Mucosa of descending colon (tissue), 3 donors: ENCODE measurements around the gene NOXA1. TPM values are rescaled to one million over a fixed set of nuclear protein-coding genes. Genes with fewer than 3 reads are reported as not detected.
"Not testable (repeated sequence)": the region's sequence is repeated elsewhere in the genome, so short reads cannot be mapped to it uniquely, and the experiment has no call there.

Experiments used
- ATAC-seq: fragments of 200-7000 bp; cut with Tn5 transposase; one replicate; pipeline ENCODE4 v1.9.1; 2020; ENCODE audit warnings: mild to moderate bottlenecking, moderate library complexity
- DNase-seq, 3 donors: peaks; one replicate each; pipeline ENCODE4 v3.0.0-alpha.2; 2020
- H3K36me3 ChIP-seq: fragments of 200-600 bp; one replicate; pipeline ENCODE4 v1.8.0; 2021; ENCODE audit warnings: low read depth, mild to moderate bottlenecking
- H3K4me1 ChIP-seq: fragments of 200-600 bp; one replicate; pipeline ENCODE4 v1.8.0; 2021; ENCODE audit warnings: low read depth, mild to moderate bottlenecking
- H3K4me3 ChIP-seq: fragments of 200-600 bp; one replicate; pipeline ENCODE4 v1.8.0; 2021; ENCODE audit warnings: mild to moderate bottlenecking
- H3K9me3 ChIP-seq: fragments of 200-600 bp; one replicate; pipeline ENCODE4 v1.8.0; 2021; ENCODE audit warnings: mild to moderate bottlenecking
- intact Hi-C, 2 donors: fragments of 100-400 bp; cut with DNase I in 1 of 2; cut with micrococcal nuclease in 1 of 2; formaldehyde crosslinking; loops; one replicate each; pipeline versions ENCODE4 v1.11.0 to v1.11.1; 2022; cut with DNase I, micrococcal nuclease
- total RNA-seq, 3 donors: library from RNA; stranded (reverse); fragmentation: NEBNext Ultra II Directional in 2 of 3; extraction: Animal tissue kit (Norgen Biotek cat#: 25700) in 2 of 3; gene quantifications; one replicate each; pipeline versions ENCODE4 v1.2.1 to v1.2.4, GENCODE V29; 2021 to 2023
- TF ChIP-seq, protein P1 (sequence below): fragments of 200-600 bp; IDR thresholded peaks from one replicate; pipeline ENCODE4 v1.8.0; 2022; ENCODE audit warnings: antibody characterized with exemption, mild to moderate bottlenecking
- donor health status: DM: no; HTN: no; CAD: no; lungs with moderate emphysema.
- donor health status: DM: no; HTN: no; CAD: no.
- donor health status: DM: no; HTN: yes; CAD: no.

Gene NOXA1
- total RNA-seq, 3 donors from 2014 or later = 18.0 to 41.5 (median 27.2) TPM

DNA sequence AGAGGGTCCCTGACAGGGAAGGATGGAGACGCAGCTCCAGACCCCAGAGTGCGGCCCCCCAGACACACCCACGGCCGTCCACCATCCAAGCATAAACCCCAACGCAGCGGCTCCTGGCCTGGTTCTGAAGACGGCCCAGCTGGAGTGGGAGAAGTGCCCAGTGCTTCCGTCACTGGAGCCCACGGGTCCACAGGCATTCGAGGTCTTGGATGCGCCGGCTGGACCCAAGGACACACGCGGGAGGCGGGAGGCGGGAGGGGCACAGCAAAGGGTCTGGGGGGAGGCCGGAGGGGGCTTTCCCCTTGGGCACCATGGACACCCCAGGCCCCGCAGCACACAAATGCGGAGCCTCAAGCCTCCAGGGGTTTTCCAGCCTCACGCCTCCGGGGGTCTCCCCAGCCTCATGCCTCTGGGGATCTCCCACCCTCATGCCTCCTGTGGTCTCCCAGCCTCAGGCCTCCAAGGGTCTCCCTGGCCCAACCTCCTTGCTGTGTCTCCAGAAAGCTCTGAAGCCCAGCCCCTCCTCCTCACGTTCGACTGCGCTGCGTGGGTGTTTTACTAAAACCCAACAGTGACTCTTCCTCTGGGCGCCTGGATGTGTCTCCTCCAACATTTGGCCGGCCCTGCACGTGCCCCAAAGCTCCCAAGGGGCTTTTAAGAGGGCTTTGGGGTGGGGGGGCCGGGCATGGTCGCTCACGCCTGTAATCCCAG lies 15.4 kb upstream of the NOXA1 start:
- DNase-seq (peak in 1 of 3 donors; percentile 53), ATAC-seq (no peak)
- Histone ChIP-seq H3K9me3 (no peaks in the 10 kb centered on the region), H3K4me3 (no peak overlapping the region), H3K4me1 (peaks cover 33% of the 10 kb centered on the region), H3K36me3 (no peaks in the 10 kb centered on the region)
- TF ChIP-seq, protein P1, sequence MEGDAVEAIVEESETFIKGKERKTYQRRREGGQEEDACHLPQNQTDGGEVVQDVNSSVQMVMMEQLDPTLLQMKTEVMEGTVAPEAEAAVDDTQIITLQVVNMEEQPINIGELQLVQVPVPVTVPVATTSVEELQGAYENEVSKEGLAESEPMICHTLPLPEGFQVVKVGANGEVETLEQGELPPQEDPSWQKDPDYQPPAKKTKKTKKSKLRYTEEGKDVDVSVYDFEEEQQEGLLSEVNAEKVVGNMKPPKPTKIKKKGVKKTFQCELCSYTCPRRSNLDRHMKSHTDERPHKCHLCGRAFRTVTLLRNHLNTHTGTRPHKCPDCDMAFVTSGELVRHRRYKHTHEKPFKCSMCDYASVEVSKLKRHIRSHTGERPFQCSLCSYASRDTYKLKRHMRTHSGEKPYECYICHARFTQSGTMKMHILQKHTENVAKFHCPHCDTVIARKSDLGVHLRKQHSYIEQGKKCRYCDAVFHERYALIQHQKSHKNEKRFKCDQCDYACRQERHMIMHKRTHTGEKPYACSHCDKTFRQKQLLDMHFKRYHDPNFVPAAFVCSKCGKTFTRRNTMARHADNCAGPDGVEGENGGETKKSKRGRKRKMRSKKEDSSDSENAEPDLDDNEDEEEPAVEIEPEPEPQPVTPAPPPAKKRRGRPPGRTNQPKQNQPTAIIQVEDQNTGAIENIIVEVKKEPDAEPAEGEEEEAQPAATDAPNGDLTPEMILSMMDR = no peak
- intact Hi-C loops = loop anchor here in 1 of 2 donors (5.0 kb wide), 1 partner anchor 115 kb away; no protein-coding TSS in a partner anchor

DNA sequence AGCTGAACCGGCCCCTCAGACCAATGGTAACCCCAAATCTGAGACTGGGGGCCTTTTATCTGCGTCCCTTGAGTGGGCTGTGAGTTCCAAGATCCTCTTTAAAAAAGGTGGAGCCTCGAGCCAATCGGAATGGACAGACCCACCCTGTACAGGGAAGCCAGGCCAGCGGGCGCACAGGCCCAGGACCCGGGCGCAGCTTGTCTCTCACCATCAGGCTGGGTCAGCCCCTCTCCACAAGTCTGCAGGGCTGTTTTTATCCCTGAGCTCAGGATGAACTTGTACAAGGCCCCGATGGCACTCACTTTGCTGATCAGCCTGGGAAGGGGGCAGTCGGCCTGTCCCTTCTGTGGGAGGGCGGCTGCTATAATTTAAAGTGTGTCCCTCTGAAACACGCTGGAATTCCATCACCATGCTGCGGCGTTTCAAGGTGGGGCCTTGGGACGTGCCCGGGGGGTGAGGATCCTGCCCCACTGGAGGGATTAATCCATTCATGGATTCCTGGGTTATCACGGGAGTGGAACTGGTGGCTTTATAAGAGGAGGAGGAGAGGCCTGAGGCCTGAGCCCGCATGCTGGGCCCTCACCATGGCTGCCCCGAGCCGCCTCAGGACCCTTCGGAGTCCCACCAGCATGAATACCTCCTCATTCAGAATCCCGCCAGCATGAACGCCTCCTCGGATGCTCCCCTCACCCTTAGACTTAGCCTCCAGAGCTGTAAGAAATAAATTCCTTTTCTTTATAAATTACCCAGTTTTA lies 14.4 kb upstream of the NOXA1 start:
- H3K4me1 ChIP-seq = peaks cover 40% of the 10 kb centered on the region
- DNase-seq (no peak), ATAC-seq (no peak)
- H3K9me3 ChIP-seq = no peaks in the 10 kb centered on the region
- intact Hi-C loops = loop anchor here in 1 of 2 donors (5.0 kb wide), 1 partner anchor 117 kb away; no protein-coding TSS in a partner anchor
- TF ChIP-seq, protein P1 = no peak
- no peak overlapping the region for H3K4me3 ChIP-seq
- no peaks in the 10 kb centered on the region for H3K36me3 ChIP-seq

DNA sequence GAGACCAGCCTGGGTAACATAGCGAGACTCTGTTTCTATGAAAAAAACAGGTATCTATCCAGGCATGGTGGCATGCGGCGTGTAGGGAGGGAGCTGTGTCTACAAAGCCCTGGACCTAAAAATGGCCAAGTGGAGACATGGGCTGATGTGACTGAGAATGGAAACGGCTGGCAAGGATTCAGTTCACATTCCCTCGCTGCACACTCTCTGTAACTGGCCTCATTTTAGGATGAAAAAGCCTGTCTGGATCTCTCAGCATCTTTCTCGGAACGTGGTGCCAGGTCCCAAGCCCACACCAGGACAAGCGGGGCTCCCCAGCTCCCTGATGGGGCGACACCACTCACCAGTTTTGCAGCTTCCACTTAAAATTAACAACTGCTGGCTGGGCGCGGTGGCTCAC lies 13.7 kb upstream of the NOXA1 start:
- DNase-seq (no peak), ATAC-seq (no peak)
- Histone ChIP-seq H3K4me1 (peaks cover 46% of the 10 kb centered on the region), H3K4me3 (no peak overlapping the region), H3K9me3 (no peaks in the 10 kb centered on the region), H3K36me3 (no peaks in the 10 kb centered on the region)
- intact Hi-C loops = loop anchor here in 1 of 2 donors (5.0 kb wide), 1 partner anchor 117 kb away; no protein-coding TSS in a partner anchor
- TF ChIP-seq, protein P1 = no peak

DNA sequence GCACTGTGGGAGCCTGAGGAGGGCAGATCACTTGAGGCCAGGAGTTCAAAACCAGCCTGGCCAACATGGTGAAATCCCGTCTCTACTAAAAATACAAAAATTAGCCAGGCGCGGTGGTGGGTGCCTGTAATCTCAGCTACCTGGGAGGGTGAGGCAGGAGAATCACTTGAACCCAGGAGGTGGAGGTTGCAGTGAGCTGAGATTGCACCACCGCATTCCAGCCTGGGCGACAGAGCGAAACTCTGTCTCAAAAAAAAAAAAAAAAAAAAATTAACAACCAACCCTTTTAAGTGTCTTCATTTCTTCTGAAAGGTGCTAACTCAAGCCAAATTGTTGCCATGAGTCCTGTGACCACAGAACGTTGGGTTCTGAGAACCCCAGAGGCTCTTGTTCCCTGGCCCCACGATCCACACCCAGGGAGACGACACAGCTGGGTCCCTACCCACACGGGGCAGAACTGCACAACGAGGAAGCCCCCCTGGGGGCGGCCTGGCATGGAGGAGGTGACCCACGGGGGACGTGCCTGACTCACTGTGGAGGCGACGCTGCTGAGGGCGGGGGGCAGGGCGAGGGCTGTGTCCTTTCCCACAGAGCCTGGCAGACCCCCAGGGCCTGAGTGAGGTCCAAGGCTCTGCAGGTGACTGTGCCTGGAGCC lies 12.8 kb upstream of the NOXA1 start:
- H3K4me1 ChIP-seq = peaks cover 46% of the 10 kb centered on the region
- ATAC-seq, H3K9me3 ChIP-seq, intact Hi-C loops, H3K4me3 ChIP-seq, H3K36me3 ChIP-seq: not testable (repeated sequence)
- DNase-seq = peak in 1 of 3 donors; percentile 10

DNA sequence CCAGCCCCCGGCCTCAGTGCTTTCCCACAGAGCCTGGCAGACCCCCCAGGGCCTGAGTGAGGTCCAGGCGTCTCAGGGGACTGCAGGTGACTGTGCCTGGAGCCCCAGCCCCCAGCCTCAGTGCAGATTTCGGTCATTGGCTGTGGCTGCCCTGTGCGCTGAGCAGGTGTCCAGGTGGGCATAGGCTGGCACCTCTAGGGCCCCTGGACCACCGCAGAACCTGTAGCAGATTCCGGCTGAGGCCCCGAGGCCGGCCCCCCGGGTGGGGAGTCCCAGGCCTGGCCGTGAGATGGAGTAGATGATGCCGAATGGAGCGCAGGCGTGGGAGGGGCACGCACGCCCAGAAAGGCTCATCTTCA lies 12.3 kb upstream of the NOXA1 start:
- intact Hi-C loops = no loop called here
- Histone ChIP-seq H3K9me3 (no peaks in the 10 kb centered on the region), H3K4me3 (no peak overlapping the region), H3K4me1 (peaks cover 46% of the 10 kb centered on the region), H3K36me3 (no peaks in the 10 kb centered on the region)
- ATAC-seq (no peak), DNase-seq (peak in 1 of 3 donors; percentile 55)
- TF ChIP-seq, protein P1 = no peak
